ENCODE results near the gene THEMIS.

The THEMIS gene

GRCh38 chr6:127768745-127769144, 132.1 kb downstream of the THEMIS start:
- TF ChIP-seq, protein P1, sequence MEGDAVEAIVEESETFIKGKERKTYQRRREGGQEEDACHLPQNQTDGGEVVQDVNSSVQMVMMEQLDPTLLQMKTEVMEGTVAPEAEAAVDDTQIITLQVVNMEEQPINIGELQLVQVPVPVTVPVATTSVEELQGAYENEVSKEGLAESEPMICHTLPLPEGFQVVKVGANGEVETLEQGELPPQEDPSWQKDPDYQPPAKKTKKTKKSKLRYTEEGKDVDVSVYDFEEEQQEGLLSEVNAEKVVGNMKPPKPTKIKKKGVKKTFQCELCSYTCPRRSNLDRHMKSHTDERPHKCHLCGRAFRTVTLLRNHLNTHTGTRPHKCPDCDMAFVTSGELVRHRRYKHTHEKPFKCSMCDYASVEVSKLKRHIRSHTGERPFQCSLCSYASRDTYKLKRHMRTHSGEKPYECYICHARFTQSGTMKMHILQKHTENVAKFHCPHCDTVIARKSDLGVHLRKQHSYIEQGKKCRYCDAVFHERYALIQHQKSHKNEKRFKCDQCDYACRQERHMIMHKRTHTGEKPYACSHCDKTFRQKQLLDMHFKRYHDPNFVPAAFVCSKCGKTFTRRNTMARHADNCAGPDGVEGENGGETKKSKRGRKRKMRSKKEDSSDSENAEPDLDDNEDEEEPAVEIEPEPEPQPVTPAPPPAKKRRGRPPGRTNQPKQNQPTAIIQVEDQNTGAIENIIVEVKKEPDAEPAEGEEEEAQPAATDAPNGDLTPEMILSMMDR (IDR thresholded peaks at IDR 0.05; ENCODE audit: insufficient read depth, missing control alignments): no peak

DNA sequence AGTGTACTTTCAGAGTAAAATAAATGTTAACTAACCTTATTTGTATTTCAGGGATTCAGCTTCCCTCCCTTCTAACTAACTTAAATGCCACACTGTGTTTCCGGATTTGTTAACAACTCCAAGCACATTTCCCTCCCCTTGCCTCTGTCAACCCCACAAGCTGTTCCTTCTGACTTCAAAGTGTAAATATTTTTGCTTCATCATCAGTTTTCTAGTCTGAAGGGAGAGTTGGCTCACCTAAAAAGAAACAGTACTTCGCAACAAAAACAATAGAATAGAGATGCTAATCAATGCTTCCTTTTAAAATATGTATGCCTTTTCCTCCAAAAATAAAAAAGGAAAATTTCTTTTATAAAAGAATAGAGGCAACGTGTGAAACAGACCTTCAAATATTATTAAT, 132.6 kb downstream of the THEMIS start:
- FAIRE-seq (no peak), DNase-seq (ENCODE audit: insufficient read length, low spot score) (no peak)
- TF ChIP-seq, protein P1 (IDR thresholded peaks at IDR 0.05; ENCODE audit: insufficient read depth, missing control alignments): no peak

More at GRCh38 chr6:127768745-127769144, 132.1 kb downstream of the THEMIS start:
- no peak for DNase-seq (ENCODE audit: insufficient read length, low spot score)
- FAIRE-seq: peak; percentile 60

GRCh38 chr6:127765949-127766348, 134.9 kb downstream of the THEMIS start:
- FAIRE-seq (no peak), DNase-seq (ENCODE audit: insufficient read length, low spot score) (no peak)
- TF ChIP-seq, protein P1 (IDR thresholded peaks at IDR 0.05; ENCODE audit: insufficient read depth, missing control alignments): no peak

- FAIRE-seq: no peak
- TF ChIP-seq, protein P1 (IDR thresholded peaks at IDR 0.05; ENCODE audit: insufficient read depth, missing control alignments): no peak
- no peak for DNase-seq (ENCODE audit: insufficient read length, low spot score)
Observed at GRCh38 chr6:127762284-127762683, 138.6 kb downstream of the THEMIS start.

DNA sequence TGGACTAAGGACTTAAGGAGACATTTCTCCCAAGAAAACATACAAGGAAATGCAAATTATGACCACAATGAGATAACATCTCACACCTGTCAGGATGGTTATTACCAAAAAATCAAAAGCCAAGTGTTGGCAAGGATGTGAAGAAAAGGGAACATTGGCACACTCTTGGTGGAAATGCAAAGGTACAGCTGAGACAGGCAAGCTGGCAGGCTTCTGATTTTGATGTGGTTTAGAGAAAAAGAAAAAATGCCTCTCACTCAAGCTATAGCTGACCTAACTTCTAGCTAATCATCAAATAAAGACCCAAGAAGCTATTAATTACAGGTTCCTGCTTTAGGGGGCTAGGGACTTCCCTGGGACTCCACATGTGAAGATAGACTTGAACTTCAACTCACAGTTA, 139.8 kb downstream of the THEMIS start:
- no peak for DNase-seq (ENCODE audit: insufficient read length, low spot score)
- no peak for FAIRE-seq
- TF ChIP-seq, protein P1 (IDR thresholded peaks at IDR 0.05; ENCODE audit: insufficient read depth, missing control alignments): no peak

DNA sequence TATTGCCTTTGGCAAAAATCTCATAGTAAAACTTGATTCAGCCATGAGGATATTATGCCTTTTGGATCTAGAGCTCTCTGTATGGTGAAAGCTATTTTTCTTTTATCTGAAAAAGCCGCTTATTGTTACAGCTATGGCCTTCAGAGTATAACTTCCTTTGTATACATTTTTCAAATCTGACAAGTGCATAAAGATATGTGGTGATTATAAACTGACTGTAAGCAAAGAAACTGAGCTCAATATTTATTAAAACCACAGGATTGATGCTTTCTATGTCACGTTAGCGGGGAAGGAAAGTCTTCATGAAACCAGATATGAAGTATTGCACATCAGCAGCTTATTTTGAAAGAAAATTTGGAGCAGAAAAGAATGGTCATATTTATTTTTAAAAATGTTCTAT, 151.8 kb downstream of the THEMIS start:
- TF ChIP-seq, protein P1 (IDR thresholded peaks at IDR 0.05; ENCODE audit: insufficient read depth, missing control alignments): no peak
- no peak for FAIRE-seq
- no peak for DNase-seq (ENCODE audit: insufficient read length, low spot score)

GRCh38 chr6:127748290-127748689, 152.6 kb downstream of the THEMIS start:
- TF ChIP-seq, protein P1 (IDR thresholded peaks at IDR 0.05; ENCODE audit: insufficient read depth, missing control alignments): no peak
- FAIRE-seq (peak; percentile 29), DNase-seq (ENCODE audit: insufficient read length, low spot score) (no peak)
